A673 (cell line): Measurements from ENCODE around the gene RSPH1.

Source experiments
- CTCF ChIP-seq: fragments of 300-800, 200-600 bp; sonication (generic); conservative IDR thresholded peaks from 2 replicates; pipeline ENCODE4 v1.5.1; 2017; ENCODE audit warnings: low read depth, mild to moderate bottlenecking, antibody characterized with exemption, low read length, moderate library complexity, mixed read lengths
- EZH2 ChIP-seq: fragments of 200-600 bp; sonication (generic); IDR thresholded peaks from 2 replicates; pipeline ENCODE4 v1.6.1; 2017; ENCODE audit warnings: borderline replicate concordance, low read depth, mild to moderate bottlenecking, mixed read lengths, antibody characterized with exemption, low read length; ENCODE audit not compliant: poor library complexity, severe bottlenecking

GRCh38 chr21:42514883-42515228, 18.8 kb upstream of the RSPH1 start:
- TF ChIP-seq CTCF (no peak), EZH2 (no peak)
